GM12873 (cell line): ENCODE results near the gene NPAS1.

Experiments
- CTCF ChIP-seq: IDR thresholded peaks from 2 replicates; pipeline ENCODE4 v1.5.1; 2012; ENCODE audit warnings: low read depth, mild to moderate bottlenecking, moderate library complexity, low read length, control low read depth; ENCODE audit not compliant: insufficient read depth; ENCODE audit errors: missing control alignments

The NPAS1 gene

DNA sequence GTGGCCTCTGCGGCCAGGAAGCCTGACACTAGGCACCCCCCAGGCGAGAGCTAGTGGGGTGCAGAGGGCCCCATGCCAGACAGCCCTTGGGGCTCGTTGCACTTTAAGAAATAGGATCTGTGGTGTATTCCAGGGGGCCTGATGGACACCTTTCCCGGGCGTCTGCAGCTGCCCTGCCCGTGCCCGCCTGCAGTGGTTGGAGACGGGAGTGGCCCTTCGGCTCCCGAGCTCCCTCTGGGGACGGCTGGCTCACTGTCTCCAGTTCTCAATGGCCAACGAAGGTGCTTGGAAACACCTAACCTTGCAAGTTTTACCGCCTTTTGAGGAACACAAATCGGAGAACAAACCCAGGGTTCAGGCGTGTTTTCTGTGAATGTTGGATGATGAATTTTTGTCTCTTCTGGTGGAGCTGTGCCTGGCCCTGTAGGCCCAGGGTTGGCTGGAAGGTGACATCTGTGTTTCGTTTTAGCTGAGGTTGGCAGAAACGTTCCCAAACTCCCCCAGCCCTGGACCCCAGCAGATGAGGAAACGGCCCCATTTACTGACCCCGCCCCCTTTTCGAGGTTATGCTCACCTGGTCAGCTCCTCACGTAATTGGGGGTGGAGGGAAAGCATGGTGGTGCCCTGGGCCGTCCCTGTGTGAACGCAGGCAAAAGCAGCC is 17.4 kb upstream of the NPAS1 start:
- no peak for TF ChIP-seq CTCF

GRCh38 chr19:47002853-47003610 is 16.6 kb upstream of the NPAS1 start:
- no peak for TF ChIP-seq CTCF

- no peak for TF ChIP-seq CTCF
Observed at GRCh38 chr19:47003611-47004465, 15.8 kb upstream of the NPAS1 start.

- no peak for TF ChIP-seq CTCF
Observed at GRCh38 chr19:47005164-47005641, 14.4 kb upstream of the NPAS1 start.

DNA sequence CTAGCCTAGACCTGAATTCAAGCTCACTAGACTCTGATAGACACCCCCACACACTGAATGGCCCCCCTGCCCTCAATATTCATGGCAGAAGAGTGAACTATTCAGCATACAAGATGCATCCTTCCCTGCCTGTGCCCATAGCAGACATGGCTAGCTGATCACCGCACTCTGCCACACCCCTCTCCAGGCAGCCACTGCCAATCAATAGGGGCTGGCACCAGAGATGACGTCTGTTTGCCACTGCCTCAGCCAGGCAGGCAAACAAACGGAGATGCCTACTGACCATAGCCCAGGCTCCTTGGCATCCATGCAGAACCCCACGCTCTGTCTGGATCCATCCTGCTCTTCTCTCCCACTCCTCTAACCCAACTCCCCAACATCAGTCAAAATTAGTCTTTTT is 13.8 kb upstream of the NPAS1 start:
- TF ChIP-seq CTCF = no peak

DNA sequence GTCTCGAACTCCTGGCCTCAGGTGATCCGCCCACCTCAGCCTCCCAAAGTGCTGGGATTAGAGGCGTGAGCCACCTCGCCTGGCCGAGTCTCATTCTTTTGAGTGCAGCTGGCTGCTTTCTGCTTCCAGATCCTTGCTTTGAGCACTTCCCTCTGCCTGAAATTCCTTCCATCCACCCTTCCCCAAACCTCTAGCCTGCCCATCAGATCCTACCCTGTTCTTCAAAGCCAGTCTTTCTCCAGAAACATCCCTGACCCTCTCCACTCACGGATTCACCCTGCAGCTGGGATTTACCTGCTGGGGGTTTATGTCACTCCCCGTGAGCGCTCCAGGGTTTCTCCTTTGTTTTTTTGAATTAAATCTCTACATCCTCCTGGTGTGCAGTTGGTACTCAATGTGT is 13.1 kb upstream of the NPAS1 start:
- no peak for TF ChIP-seq CTCF

DNA sequence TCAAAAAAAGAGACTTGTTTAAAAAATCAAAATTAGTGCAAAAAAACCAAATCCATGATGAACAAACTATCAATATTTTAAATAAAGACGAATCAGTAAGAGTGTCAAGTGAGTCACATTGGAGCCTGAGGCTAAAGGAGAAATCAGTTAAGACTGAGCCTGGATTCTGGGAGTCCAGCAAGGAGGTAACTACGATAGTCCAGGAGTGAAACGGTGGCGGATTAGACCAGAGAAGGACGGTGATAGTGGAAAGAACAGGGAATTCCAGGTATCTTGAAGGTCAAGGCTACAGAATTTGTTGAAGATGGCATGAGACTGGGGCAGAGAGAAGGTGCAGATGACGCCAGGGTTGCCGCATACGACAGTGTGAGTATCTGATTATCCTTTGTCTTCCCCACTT is 7.0 kb upstream of the NPAS1 start:
- no peak for TF ChIP-seq CTCF
